Ishikawa (cell line): ENCODE results near the gene FNDC4.
A peak's percentile ranks its signal among the peaks of the same experiment; 100 is the strongest.

Experiments used
- CEBPB ChIP-seq: IDR thresholded peaks from 2 replicates; pipeline ENCODE4 v1.6.1; 2012
- CREB1 ChIP-seq: IDR thresholded peaks from 2 replicates; pipeline ENCODE4 v1.6.1; 2012; ENCODE audit warnings: low read depth
- EGR1 ChIP-seq: IDR thresholded peaks from 2 replicates; pipeline ENCODE4 v1.6.1; 2012
- EP300 ChIP-seq: IDR thresholded peaks from 2 replicates; pipeline ENCODE4 v1.6.1; 2012; ENCODE audit warnings: borderline replicate concordance
- FOXM1 ChIP-seq: IDR thresholded peaks from 2 replicates; pipeline ENCODE4 v1.6.1; 2012; ENCODE audit warnings: low read depth, borderline replicate concordance
- MAX ChIP-seq: IDR thresholded peaks from 2 replicates; pipeline ENCODE4 v1.6.1; 2012
- NFIC ChIP-seq: IDR thresholded peaks from 2 replicates; pipeline ENCODE4 v1.6.1; 2012
- RAD21 ChIP-seq: IDR thresholded peaks from 2 replicates; pipeline ENCODE4 v1.6.1; 2012; ENCODE audit warnings: low read depth
- REST ChIP-seq: IDR thresholded peaks from 2 replicates; pipeline ENCODE4 v1.6.1; 2012; ENCODE audit warnings: low read depth, mild to moderate bottlenecking
- TAF1 ChIP-seq: IDR thresholded peaks from 2 replicates; pipeline ENCODE4 v1.6.1; 2012; ENCODE audit warnings: low read depth, mild to moderate bottlenecking
- TCF12 ChIP-seq: IDR thresholded peaks from 2 replicates; pipeline ENCODE4 v1.6.1; 2012; ENCODE audit warnings: low read depth
- TEAD4 ChIP-seq: IDR thresholded peaks from 2 replicates; pipeline ENCODE4 v1.6.1; 2012
- USF1 ChIP-seq: IDR thresholded peaks from 2 replicates; pipeline ENCODE4 v1.6.1; 2012
- YY1 ChIP-seq: IDR thresholded peaks from 2 replicates; pipeline ENCODE4 v1.6.1; 2012; ENCODE audit warnings: low read depth
- ZBTB7A ChIP-seq: IDR thresholded peaks from 2 replicates; pipeline ENCODE4 v1.6.1; 2012; ENCODE audit warnings: low read depth

Gene FNDC4

GRCh38 chr2:27496357-27497287, 1.6 kb upstream of the FNDC4 start, which contains the start of gene GCKR:
GCKR (plus strand) TSS chr2:27496839; CDS start chr2:27496905, 66 bp downstream.
- no peak for TF ChIP-seq NFIC
- TF ChIP-seq YY1 = no peak
- TF ChIP-seq MAX = no peak
- TF ChIP-seq TEAD4 = no peak
- TF ChIP-seq RAD21 = no peak

- TF ChIP-seq YY1 (no peak), EP300 (no peak)
Measured at GRCh38 chr2:27495840-27496356, 898 bp upstream of the FNDC4 start.

GRCh38 chr2:27494284-27494943, 586 bp downstream of the FNDC4 start:
- TF ChIP-seq CREB1 (no peak), EGR1 (peak; percentile 93)

GRCh38 chr2:27493948-27494283, 1.1 kb downstream of the FNDC4 start:
- TF ChIP-seq YY1 = no peak
- no peak for TF ChIP-seq USF1

GRCh38 chr2:27492557-27492956, 2.4 kb downstream of the FNDC4 start:
- TF ChIP-seq FOXM1 = no peak
- no peak for TF ChIP-seq NFIC
- TF ChIP-seq REST = no peak
- TF ChIP-seq CEBPB = no peak
- no peak for TF ChIP-seq TAF1
- TF ChIP-seq ZBTB7A = no peak
- TF ChIP-seq USF1 = no peak
- TF ChIP-seq TCF12 = no peak
- TF ChIP-seq MAX = no peak

- TF ChIP-seq YY1 (0 out of 2 replicates have a peak, but pooled peaks have one; percentile 9), TCF12 (no peak), USF1 (no peak), TAF1 (peak; percentile 37; the same call in 1 of the 2 replicates), CEBPB (no peak), MAX (peak; percentile 96), CREB1 (peak; percentile 91)
Measured at GRCh38 chr2:27489498-27490397, 5.3 kb downstream of the FNDC4 start, which contains the start of gene IFT172. IFT172 (minus strand) TSS chr2:27489743; CDS start chr2:27489653, 90 bp downstream.

- TF ChIP-seq USF1 = no peak
- TF ChIP-seq ZBTB7A = no peak
- no peak for TF ChIP-seq TAF1
- no peak for TF ChIP-seq YY1
- TF ChIP-seq RAD21 = no peak
- TF ChIP-seq CREB1 = no peak
- no peak for TF ChIP-seq NFIC
- TF ChIP-seq REST = no peak
- no peak for TF ChIP-seq TEAD4
- no peak for TF ChIP-seq FOXM1
- TF ChIP-seq MAX = no peak
Measured at GRCh38 chr2:27489118-27489497, 5.9 kb downstream of the FNDC4 start.
